Upper lobe of left lung (tissue), 6 donors: ENCODE results near the gene ARMH4. TPM values are rescaled to one million over a fixed set of nuclear protein-coding genes. Genes with fewer than 3 reads are reported as not detected.

ENCODE experiments used
- ATAC-seq, 2 donors: fragments of 200-7000 bp; cut with Tn5 transposase; one replicate each; pipeline ENCODE4 v1.9.1; 2022; ENCODE audit warnings: mild to moderate bottlenecking in 2 of 2, moderate library complexity in 2 of 2; ENCODE audit not compliant: low FRiP score in 2 of 2
- DNase-seq, 2 donors: peaks; one replicate each; pipeline ENCODE4 v3.0.0-alpha.2; 2019 to 2020
- H3K27ac ChIP-seq, 4 donors: fragments of 200-600 bp; sonication (generic); one replicate each; pipeline ENCODE4 v1.5.1; 2016 to 2019
- H3K27me3 ChIP-seq, 4 donors: fragments of 200-600 bp; sonication (generic); one replicate each; pipeline ENCODE4 v1.5.1; 2017 to 2019
- H3K36me3 ChIP-seq, 4 donors: fragments of 200-600 bp; sonication (generic); one replicate each; pipeline ENCODE4 v1.5.1; 2016 to 2019
- H3K4me1 ChIP-seq, 4 donors: fragments of 200-600 bp; sonication (generic); one replicate each; pipeline ENCODE4 v1.5.1; 2018 to 2019
- H3K4me3 ChIP-seq, 4 donors: fragments of 200-600 bp; sonication (generic); one replicate each; pipeline ENCODE4 v1.5.1; 2017 to 2019; ENCODE audit warnings: mild to moderate bottlenecking in 2 of 4, moderate library complexity in 1 of 4
- H3K9me3 ChIP-seq, 4 donors: fragments of 200-600 bp; sonication (generic); one replicate each; pipeline ENCODE4 v1.5.1; 2018 to 2019
- EP300 ChIP-seq, 4 donors: sonication (generic); formaldehyde crosslinking; IDR thresholded peaks; one replicate each; pipeline ENCODE4 v1.5.1; 2017; ENCODE audit warnings: antibody characterized with exemption in 4 of 4, control low read depth in 2 of 4
- POLR2A ChIP-seq, 4 donors: fragments of 450-650 bp; IDR thresholded peaks; one replicate each; pipeline ENCODE4 v1.5.1; 2016 to 2017; ENCODE audit warnings: antibody characterized with exemption in 4 of 4, mild to moderate bottlenecking in 2 of 4
- POLR2AphosphoS5 ChIP-seq, 2 donors: sonication (generic); formaldehyde crosslinking; IDR thresholded peaks; one replicate each; pipeline ENCODE4 v1.5.1; 2017; ENCODE audit warnings: antibody characterized with exemption in 2 of 2
- WGBS, 2 donors: methylation state at CpG; one replicate each; pipeline ENCODE4 v1.1.5; 2017 to 2018; 5-methylcytosine and 5-hydroxymethylcytosine counted together
- total RNA-seq, 6 donors: library from RNA; depleted of rRNA in 4 of 6; stranded (reverse); fragments of >200 nt in 4 of 6; gene quantifications; one replicate each; pipeline versions ENCODE4 v1.1.0 to v1.2.1, GENCODE V29; 2016 to 2021
- TF ChIP-seq, protein P1 (sequence below), 6 experiments: fragments of 450-650 bp in 4 of 6; fragments of 200-600 bp in 2 of 6; sonication (generic) in 2 of 6; IDR thresholded peaks; one replicate each; pipeline ENCODE4 v1.5.1; 2016 to 2019; ENCODE audit warnings: antibody characterized with exemption in 6 of 6
- donor health status: DM: no; HTN: no; CAD: no; lungs with moderate emphysema.
- donor health status: DM: no; HTN: yes; CAD: no; lungs with severe emphysema.

ARMH4 gene
- total RNA-seq, 6 donors from 2014 or later = 1.0 to 6.2 (median 2.3) TPM

GRCh38 chr14:58082491-58083098 is 69.4 kb downstream of the ARMH4 start:
- Histone ChIP-seq H3K36me3 (no peaks in the 10 kb centered on the region), H3K27me3 (no peaks in the 10 kb centered on the region), H3K27ac (no peak overlapping the region), H3K4me1 (no peaks in the 10 kb centered on the region), H3K9me3 (no peaks in the 10 kb centered on the region), H3K4me3 (no peak overlapping the region)
- DNase-seq (no peak), ATAC-seq (peak in 1 of 2 donors; percentile 73)
- no peak for TF ChIP-seq POLR2AphosphoS5 (IDR thresholded peaks at IDR 0.05)
- no peak for TF ChIP-seq POLR2A (IDR thresholded peaks at IDR 0.05)
- no peak for TF ChIP-seq EP300 (IDR thresholded peaks at IDR 0.05)
- TF ChIP-seq, protein P1, sequence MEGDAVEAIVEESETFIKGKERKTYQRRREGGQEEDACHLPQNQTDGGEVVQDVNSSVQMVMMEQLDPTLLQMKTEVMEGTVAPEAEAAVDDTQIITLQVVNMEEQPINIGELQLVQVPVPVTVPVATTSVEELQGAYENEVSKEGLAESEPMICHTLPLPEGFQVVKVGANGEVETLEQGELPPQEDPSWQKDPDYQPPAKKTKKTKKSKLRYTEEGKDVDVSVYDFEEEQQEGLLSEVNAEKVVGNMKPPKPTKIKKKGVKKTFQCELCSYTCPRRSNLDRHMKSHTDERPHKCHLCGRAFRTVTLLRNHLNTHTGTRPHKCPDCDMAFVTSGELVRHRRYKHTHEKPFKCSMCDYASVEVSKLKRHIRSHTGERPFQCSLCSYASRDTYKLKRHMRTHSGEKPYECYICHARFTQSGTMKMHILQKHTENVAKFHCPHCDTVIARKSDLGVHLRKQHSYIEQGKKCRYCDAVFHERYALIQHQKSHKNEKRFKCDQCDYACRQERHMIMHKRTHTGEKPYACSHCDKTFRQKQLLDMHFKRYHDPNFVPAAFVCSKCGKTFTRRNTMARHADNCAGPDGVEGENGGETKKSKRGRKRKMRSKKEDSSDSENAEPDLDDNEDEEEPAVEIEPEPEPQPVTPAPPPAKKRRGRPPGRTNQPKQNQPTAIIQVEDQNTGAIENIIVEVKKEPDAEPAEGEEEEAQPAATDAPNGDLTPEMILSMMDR (IDR thresholded peaks at IDR 0.05) = no peak
- 26 to 29% methylated on average over 1 of the region's 1 CpG for WGBS, 2 donors

- ATAC-seq (no peak), DNase-seq (no peak)
- H3K4me3 ChIP-seq = no peak overlapping the region
- TF ChIP-seq, protein P1 (IDR thresholded peaks at IDR 0.05) = no peak
- TF ChIP-seq EP300 (IDR thresholded peaks at IDR 0.05) (no peak), POLR2AphosphoS5 (IDR thresholded peaks at IDR 0.05) (no peak), POLR2A (IDR thresholded peaks at IDR 0.05) (no peak)
- 75 to 83% methylated on average over 2 of the region's 2 CpGs for WGBS, 2 donors
- no peaks in the 10 kb centered on the region for H3K9me3 ChIP-seq
- no peaks in the 10 kb centered on the region for H3K4me1 ChIP-seq
- H3K27me3 ChIP-seq = no peaks in the 10 kb centered on the region
- H3K36me3 ChIP-seq = no peaks in the 10 kb centered on the region
- H3K27ac ChIP-seq = no peak overlapping the region
Measured at GRCh38 chr14:58082011-58082410, 70.0 kb downstream of the ARMH4 start.

DNA sequence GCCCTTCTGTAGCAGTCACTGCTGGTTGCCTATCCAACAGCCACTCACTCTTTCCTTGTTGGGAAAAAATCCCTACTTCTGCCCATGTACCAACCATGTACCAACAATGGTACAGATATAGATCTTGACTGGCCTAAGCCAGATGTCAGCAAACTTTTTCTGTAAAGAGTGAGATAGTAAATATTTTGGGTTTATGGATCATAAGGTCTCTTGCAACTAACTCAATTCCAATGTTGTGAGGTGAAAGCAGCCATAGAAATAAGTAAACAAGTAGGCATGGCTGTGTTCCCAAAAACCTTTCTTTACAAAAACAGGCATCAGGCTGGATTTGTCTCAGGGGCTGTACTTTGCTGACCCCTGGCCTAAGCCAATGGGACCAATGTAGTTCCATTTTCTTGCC is 73.5 kb downstream of the ARMH4 start:
- Histone ChIP-seq H3K9me3 (no peaks in the 10 kb centered on the region), H3K27ac (no peak overlapping the region), H3K27me3 (no peaks in the 10 kb centered on the region), H3K4me1 (no peaks in the 10 kb centered on the region), H3K4me3 (no peak overlapping the region), H3K36me3 (no peaks in the 10 kb centered on the region)
- ATAC-seq (no peak), DNase-seq (no peak)
- TF ChIP-seq POLR2AphosphoS5 (IDR thresholded peaks at IDR 0.05) (no peak), POLR2A (IDR thresholded peaks at IDR 0.05) (no peak), EP300 (IDR thresholded peaks at IDR 0.05) (no peak)

DNA sequence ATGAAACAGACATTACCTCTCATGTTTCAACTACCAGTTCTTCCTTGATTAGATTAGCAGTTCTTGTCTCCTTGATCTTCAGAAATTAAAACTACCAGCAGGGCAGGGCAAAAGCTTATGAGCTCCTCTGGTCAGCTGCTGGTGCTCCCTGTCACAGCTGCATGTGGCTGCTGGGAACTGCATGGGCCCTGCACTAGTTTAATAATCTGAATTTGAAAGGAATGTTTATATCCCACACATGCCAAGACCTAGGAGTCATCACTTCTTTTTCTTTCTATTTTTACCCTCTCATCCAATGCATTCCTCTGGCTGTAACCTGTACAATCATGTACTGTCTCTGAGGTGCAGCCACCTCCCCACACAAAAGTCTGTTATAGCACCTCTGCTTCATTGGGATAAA is 73.9 kb downstream of the ARMH4 start:
- H3K27ac ChIP-seq = no peak overlapping the region
- H3K4me3 ChIP-seq = no peak overlapping the region
- no peaks in the 10 kb centered on the region for H3K9me3 ChIP-seq
- ATAC-seq (no peak), DNase-seq (no peak)
- TF ChIP-seq EP300 (IDR thresholded peaks at IDR 0.05) = no peak
- no peak for TF ChIP-seq POLR2AphosphoS5 (IDR thresholded peaks at IDR 0.05)
- no peak for TF ChIP-seq POLR2A (IDR thresholded peaks at IDR 0.05)
- TF ChIP-seq, protein P1 (IDR thresholded peaks at IDR 0.05) = no peak
- no peaks in the 10 kb centered on the region for H3K36me3 ChIP-seq
- H3K27me3 ChIP-seq = no peaks in the 10 kb centered on the region
- H3K4me1 ChIP-seq = no peaks in the 10 kb centered on the region

- Histone ChIP-seq H3K4me3 (no peak overlapping the region), H3K27ac (no peak overlapping the region), H3K4me1 (peaks cover 0 to under 1% (median 0%) of the 10 kb centered on the region in 4 donors), H3K27me3 (no peaks in the 10 kb centered on the region), H3K9me3 (no peaks in the 10 kb centered on the region), H3K36me3 (no peaks in the 10 kb centered on the region)
- TF ChIP-seq, protein P1 (IDR thresholded peaks at IDR 0.05) = no peak
- TF ChIP-seq EP300 (IDR thresholded peaks at IDR 0.05) (no peak), POLR2A (IDR thresholded peaks at IDR 0.05) (no peak), POLR2AphosphoS5 (IDR thresholded peaks at IDR 0.05) (no peak)
- 74 to 79% methylated on average over 1 of the region's 1 CpG for WGBS, 2 donors
- no peak for ATAC-seq
- no peak for DNase-seq
Measured at GRCh38 chr14:58077621-58078020, 74.4 kb downstream of the ARMH4 start.
